ENCODE results near the gene PKMYT1.

GRCh38 chr16:2924901-2925755 lies 55.1 kb downstream of the PKMYT1 start:
- TF ChIP-seq REST (IDR thresholded peaks at IDR 0.05; ENCODE audit: insufficient replicate concordance, low read depth) (no peak), POLR2AphosphoS5 (IDR thresholded peaks at IDR 0.05; ENCODE audit: low read depth) (no peak), GABPA (IDR thresholded peaks at IDR 0.05; ENCODE audit: low read depth) (no peak), SPI1 (IDR thresholded peaks at IDR 0.05; ENCODE audit: borderline replicate concordance, low read depth) (no peak)
- TF ChIP-seq, protein P1, sequence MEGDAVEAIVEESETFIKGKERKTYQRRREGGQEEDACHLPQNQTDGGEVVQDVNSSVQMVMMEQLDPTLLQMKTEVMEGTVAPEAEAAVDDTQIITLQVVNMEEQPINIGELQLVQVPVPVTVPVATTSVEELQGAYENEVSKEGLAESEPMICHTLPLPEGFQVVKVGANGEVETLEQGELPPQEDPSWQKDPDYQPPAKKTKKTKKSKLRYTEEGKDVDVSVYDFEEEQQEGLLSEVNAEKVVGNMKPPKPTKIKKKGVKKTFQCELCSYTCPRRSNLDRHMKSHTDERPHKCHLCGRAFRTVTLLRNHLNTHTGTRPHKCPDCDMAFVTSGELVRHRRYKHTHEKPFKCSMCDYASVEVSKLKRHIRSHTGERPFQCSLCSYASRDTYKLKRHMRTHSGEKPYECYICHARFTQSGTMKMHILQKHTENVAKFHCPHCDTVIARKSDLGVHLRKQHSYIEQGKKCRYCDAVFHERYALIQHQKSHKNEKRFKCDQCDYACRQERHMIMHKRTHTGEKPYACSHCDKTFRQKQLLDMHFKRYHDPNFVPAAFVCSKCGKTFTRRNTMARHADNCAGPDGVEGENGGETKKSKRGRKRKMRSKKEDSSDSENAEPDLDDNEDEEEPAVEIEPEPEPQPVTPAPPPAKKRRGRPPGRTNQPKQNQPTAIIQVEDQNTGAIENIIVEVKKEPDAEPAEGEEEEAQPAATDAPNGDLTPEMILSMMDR (IDR thresholded peaks at IDR 0.05; ENCODE audit: insufficient read depth, low read length) = no peak

Measured in HL-60 (cell line).